Germinal center (tissue), 1 donor: ENCODE results near the gene PGAP3.

ENCODE experiments used
- DNase-seq: peaks from one replicate; pipeline ENCODE4 v3.0.0; 2012; ENCODE audit warnings: mixed read lengths, low spot score

PGAP3 gene

DNA sequence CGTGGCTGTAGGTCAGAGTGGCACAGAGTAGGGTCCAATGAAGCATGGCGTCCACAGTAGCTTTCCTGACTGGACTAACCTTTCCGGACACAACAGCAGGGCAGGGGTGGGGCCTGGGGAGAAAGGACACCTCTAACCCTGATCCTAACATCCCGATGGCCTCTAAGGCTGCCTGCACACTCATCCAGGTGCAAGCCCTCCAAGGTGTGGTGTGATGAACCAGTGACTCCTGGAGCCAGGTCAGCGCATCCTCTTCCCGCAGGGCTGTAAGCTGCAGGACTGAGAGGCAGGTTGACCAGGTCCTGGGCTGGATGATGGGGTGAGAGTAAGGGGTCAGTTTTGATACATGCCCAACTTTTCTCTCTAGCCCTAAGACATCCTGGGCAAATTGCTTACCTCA is 8.9 kb upstream of the PGAP3 start:
- no peak for DNase-seq

DNA sequence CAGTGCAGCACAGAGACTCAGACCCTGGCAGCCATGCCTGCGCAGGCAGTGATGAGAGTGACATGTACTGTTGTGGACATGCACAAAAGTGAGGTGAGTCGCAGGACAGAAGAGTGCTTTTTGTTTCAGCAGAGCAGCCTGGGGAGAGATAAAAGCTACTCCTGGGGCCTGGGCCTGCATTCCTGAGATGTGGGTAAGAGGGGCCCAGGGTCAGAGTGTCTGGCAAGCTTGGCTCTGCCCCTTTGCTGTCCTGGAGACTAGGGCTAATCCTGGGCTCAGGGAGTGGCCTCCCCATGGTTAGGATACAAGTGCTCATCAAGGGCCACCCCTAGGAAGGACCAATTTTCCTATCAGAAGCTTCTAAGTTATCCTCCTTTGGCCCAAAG is 7.2 kb upstream of the PGAP3 start:
- DNase-seq: no peak

DNA sequence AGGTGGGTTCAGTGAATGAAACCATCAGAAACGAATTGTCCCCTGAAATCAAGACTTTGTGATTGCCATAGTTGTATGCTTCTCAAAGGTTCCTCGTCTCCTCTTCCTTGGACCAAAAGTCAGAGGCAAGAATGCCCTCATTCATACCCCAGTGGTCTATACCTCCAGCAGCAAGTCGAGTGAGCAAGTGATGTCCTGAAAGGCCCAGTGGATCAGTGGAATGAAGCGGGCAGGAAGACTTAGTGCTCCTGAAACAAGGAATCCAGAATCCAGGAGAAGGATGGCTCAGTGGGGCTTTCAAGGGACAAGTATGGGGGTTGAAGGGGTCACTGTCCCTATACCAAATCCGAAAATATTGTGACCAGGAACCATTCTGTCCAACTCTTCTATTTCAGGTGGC is 6.7 kb upstream of the PGAP3 start:
- DNase-seq: no peak

DNA sequence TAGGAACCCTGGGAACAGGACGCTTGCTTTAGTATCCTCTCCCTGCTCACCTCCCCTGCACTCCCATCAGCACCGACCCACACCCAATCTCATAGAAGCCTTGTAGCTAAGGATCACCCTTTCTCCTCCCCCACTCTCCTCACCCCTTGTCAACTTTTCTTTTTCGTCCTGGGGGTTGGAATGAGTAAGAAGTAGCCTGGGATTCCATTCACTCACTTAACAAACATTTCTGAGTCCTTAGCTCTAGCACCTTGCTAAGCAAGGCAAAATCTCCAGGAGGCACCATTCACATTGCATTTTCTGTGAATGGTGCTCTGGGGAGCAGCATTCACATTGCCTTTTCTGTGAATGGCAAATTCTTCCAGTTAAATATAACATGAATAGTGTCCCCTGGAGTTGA is 1.1 kb upstream of the PGAP3 start:
- no peak for DNase-seq

DNA sequence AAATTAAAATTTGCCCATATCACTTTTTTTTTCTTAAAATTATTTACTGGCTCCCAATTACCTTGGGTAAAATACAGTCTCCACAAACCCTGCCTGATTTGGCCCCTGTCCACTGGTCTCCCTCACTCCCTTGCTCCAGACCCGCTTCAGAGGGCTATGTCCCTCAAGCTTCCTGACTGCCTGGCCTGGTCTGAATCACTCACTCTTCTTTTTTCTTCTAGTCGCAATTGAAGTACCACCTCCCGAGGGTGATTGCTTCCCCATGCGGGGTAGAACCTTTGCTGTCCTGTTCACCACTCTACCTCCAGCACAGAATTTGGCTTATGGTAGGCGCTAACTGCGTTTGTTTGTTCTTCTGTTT is 598 bp upstream of the PGAP3 start:
- no peak for DNase-seq

DNA sequence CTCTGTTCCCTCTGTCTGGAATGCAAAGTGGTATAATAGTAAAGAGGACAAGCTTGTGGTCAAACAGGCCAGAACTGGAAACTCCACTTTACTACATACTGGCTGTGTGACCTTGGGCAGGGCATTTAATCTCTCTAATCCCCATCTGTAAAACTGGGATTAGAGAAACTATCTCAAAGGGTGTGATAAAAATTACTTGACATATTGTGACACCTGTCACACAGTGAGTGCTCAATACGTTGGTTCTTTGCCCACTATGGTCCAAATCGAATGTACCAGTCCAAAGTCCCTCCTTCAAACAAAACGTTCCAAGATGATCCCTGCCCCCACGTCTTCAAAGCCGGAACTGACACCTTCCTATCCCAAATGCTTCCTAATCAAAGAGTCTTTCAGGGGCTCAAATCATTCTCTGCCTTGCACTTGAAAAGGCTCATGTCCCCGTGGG is 734 bp downstream of the PGAP3 start:
- no peak for DNase-seq

DNA sequence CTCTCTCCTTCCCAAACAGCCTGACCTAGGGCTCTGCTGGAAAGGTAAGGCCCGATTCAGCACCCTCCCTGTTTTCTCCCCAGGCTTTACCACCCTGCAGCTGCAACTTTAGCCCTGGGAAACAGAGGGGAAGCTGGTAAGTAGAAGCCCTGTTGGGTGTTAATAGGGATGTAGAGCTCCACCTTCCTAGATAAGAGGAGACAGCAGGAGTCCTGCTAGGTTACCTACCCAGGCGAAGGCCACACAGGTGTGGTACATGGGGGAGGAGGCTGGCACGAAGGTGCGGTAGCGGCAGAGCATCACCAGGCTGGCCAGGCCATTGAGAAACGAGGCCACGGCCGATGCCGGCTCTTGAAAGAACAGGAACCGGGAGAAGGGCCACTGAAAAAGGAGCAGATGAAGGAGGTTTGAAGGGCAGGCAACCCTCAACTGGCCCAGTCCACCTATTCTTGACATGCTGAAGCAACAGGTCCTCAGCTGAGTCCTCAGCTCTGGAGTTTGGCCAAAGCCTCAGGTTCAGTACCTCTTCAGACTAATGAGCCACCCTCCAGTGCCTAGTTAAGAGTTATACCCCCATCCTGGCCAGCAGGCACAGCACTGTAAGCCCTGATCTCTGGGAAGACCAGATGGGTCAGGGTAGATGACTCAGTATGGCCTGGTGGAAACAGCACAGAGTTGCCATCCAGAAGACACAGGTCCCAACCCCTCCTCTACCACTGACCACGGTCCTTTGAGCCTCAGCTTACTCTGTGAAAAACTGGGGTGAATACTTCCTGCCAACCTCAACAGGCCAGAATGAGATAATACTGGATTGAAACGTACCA is 3.3 kb downstream of the PGAP3 start:
- DNase-seq: no peak

DNA sequence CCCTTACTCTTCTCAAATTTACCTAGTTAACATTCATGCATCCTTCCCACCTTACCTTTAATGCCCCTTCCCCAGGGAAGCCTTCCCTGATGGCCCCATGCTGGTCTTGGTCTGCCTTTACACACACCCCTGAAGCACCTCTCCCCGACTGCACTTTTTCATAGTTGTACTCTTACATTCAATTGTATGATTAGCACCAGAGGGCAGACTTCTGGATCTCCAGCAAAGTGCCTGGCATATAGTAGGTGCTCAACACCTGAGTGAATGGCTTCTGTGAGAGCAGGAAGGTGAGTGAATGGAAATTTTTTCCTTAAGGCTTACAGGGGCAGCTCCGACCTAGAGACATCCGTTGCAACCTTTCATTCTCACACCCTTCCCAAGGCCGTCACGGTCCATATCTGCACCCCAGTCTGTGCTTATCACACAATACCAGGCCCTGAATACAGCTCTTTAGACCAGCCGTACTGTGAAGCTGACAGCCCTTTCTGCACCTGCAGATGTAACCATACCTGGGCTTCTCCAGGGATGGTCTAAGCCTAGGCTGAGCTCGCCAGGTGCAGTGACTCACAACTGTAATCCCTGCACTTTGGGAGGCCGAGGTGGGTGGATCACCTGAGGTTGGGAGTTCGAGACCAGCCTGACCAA is 4.4 kb downstream of the PGAP3 start:
- DNase-seq: no peak

DNA sequence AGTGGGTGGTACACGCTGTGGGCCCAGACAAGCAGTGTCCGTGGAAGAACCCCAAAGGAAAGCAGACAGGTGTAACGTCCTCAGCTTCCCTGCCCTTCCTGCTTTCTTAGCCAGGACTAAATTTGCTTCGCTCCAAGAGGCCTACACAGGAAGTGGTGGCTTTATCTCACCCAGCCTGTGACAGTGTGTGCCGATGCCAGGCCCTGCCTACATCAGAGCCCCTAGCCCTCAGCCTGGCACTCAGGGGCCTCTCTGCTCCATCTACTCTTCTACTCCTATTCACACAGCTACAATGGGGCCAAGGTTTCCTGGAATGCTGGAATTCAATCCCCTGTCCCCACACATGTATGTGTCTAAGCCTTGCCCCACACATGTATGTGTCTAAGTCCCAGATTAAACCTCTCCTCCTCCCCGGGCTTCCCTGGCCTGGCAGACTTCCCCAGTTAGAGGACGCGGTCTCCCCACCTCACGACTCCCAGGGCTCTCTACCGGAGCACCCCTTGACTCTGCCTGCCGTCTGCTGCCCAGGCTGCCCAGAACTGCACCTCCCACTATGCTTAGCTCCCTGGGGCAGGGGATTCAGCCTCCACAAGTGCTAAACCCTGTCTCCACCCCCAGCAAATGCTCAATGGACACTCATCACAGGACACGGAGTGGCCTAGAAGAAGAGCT is 8.2 kb downstream of the PGAP3 start:
- peak; percentile 40 for DNase-seq

DNA sequence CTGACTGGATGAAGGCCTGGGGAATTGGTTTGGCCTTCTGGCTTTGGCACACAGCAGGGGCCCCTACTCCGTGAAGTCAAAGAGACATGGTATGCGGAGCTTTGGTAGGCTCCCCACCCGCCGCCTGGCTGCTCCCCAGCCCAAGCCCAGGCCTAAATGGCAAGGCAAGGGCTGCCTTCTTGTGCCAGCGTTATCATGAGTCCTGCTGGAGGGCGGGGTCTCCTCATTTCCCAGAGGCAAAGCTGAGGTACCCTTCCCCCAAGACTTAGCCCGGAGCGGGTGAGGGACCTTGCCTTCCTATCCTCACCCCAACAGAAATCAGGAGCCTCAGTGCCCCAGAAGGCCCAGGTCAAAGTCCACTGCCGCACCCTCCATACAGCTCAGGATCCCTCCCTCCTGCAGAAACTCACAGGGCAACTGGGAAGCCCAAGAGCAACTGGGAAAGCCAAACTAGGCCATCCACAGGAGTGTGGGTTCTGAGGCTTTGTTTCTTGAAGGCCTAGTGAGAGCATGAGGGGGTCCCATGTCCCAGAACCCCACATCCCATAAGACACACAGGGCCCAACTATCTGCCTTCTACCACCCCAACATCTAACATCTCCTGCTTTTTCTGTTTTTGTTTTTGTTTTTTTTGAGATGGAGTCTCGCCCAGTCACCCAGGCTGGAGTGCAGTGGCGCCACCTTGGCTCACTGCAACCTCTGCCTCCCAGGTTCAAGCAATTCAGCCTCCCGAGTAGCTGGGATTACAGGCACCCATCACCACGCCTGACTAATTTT is 9.3 kb downstream of the PGAP3 start:
- DNase-seq: no peak

DNA sequence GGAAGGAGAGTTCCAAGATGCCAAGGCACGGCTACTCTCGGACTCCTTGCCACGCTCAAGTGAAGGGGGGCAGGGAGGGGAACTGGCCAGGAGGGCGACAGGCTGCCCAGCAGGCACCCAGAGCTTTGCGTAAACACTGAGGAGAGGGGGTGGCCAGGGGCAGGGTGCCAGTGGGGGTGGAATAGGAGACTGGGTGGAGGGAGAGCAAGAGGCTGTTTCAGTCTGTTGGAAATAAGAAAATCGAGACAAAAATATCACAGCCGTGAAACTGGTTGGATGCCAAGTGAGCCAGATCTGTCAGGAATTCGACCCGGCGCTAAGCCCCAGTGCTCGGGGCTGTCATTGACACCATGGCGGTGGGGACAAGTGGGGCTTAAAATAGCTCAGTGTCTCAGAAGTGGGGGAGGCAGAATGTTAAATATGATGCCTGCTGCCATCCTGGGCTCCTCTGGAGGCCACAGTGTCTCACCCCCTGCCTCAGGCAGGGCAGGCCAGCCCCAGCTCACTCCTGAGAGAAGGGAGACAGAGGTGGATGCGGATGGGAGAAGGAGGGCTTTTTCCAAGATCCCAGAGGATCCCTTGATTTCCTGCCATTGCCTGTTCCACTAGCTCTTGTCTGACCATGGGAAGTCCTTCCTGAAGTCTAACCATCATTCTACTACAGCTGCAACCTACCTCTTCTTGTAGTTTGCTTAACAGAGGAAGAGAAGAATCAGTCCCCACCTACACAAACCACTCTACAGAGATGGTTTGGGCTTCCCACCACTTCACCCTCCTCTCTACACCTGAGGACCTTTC is 10.1 kb downstream of the PGAP3 start:
- no peak for DNase-seq

DNA sequence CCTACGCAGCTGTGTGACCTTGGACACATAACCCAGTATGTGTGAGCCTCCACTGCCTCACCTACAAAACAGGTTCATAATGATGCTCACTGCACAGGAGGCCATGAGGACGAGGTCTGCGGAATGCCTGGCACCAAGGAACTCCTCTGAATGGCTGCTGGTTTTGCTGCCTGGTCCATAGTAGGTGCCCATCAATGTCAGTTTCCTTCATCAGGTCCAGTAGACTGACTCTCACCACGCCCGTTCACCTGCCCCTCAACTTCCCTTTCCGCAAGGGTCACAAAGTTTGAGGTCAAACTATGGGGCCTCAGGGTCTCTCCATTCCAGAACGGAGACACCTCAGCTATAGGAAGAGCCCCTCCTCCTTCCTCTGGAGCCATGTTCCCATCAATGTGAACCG is 10.8 kb downstream of the PGAP3 start:
- DNase-seq: no peak

DNA sequence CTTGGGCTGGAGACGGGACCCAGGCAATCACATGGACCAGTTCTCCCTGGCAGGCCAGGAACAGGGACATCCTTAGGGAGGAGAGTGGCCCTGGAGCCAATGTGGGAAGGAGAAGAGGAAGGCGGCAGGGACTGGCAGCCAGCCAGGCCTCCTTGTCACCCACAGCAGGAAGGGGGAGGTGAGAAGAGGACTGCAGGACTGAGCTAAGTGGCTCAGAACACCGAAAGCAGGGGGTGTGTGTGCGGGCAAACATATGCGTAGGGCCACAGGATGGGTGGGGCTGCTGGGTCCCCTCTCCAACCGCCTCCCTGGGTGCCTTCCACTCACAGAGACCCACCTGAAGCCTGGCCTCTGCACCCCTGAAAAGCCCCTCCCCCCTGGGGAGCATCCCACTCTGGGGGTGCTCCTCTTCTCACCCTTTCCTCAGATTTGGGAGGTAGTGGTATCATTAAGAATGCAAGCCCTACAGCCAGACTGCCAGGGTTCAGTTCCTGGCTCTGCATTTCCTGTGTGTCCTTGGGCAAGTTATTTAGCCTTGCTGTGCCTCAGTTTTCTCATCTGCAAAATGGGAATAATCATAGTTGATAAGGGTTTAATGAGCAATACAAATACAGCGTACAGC is 11.5 kb downstream of the PGAP3 start:
- no peak for DNase-seq

DNA sequence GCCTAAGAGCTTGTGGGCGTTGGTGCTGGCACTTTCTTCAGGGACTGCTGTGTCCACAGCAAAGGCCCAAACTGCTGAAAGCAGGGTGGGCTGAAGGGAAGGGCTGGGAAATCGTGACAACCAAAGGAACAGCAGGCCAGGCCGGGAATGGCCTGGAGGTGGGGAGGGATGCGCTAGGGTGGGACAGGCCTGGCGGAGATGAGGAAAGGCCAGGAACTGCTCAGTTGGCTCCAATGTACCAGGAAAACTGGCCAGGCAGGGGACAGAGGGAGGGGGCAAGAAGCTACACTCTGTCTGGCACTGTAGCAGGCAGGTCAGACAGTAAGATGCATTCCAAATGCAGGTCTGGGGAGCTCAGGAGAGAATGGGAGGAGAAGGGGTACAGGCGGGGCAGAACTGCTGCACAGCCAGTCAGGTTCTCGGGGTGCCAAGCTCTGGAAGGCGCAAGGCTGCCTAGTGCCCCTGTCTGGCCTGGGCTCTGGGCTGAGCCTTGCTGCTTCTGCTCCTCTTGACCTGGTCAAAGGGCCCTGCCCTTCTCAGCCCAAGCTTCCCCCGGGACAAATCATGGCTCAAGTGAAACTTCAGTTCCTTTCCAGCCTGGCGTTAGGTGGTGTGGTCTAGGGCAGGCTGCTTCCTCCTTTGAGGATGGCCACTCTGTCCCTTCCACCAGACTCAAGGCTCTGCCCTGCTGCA is 12.3 kb downstream of the PGAP3 start:
- DNase-seq: no peak

DNA sequence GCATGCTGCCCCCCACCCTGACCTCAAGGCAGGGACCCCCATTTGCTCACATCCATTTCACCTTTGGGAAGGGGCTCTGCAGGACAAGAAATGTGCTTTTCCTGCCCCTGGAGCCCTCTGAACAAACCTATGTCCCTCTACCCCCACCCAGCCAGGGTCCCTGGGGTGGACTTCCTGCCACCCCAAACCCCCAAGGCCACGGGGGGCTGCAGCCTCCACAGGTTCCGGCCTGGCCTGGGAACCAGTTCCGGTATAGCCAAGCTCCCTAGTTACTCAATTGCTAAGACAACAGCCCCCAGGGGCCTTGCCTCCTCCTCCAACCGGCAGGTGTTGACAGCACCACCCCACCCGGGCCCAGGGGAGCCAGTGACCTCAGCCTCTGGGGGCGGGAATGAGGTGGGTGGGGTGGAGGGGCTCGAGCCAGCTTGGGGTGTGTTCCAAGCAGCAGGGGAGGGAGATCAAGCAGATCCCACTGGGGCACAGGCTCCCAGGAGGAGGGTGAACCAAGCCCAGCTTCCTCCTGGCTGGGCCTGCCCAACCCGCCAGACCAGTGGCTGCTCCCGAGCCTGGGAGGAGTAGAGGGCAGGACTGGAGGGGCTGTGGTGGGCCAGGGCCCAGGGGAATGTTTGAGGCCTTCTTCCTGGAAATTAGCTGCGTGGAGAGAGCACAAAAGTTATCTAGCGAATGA is 13.0 kb downstream of the PGAP3 start:
- peak; percentile 42 for DNase-seq

DNA sequence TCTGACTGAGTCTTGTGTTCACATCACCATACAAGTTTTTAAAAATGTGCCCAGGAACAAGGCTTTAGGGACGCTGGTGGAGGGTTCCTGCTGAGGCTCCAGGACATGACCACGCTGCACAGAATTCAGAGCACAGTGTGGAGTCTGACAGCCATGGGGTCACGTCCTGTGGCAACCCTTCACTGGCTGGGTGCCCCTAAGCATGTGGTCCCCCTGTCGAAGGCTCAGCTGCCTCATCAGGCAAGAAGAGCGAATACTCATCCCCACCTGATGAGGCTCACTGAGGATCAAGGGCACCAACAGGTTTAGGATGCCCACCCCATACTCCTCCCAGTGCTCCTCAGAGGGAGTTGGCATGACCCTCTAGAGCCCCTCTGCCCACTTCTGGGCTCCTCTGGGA is 13.7 kb downstream of the PGAP3 start:
- DNase-seq: no peak

DNA sequence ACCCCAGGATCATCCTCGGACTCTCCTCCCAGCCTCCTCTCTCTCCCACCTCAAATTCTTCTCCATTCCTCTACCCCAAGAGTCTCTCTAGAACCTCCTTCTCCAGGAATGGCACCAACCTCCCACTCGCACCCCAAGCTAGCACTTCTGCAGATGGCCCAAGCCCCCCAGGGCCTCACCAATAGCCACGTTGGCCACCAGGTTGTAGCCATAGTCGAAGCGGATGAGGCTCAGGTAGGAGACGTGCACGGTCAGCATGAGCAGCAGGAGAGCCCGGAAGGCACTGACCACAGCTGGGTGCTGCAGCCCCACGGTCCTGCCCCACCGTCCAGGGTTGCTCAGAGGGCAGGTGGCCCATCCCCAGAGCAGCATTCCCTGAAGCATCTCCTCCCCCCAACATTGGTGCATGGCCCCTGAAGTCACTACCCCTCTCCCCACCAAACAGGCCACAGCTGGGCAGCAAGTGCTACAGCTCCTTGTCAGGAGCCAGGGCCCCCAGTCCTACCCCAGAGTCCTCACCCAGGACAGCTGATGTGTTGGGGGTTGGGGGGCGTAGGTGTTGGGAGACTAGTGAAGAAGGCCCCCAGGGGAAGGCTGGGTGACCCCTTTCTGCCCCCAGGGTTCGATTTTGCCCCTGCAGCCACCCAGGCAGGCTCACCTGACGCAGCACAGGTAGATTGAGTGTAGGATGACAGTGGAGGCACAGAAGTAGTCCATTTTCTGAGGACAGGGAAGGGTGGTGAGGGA is 14.3 kb downstream of the PGAP3 start:
- DNase-seq: no peak

DNA sequence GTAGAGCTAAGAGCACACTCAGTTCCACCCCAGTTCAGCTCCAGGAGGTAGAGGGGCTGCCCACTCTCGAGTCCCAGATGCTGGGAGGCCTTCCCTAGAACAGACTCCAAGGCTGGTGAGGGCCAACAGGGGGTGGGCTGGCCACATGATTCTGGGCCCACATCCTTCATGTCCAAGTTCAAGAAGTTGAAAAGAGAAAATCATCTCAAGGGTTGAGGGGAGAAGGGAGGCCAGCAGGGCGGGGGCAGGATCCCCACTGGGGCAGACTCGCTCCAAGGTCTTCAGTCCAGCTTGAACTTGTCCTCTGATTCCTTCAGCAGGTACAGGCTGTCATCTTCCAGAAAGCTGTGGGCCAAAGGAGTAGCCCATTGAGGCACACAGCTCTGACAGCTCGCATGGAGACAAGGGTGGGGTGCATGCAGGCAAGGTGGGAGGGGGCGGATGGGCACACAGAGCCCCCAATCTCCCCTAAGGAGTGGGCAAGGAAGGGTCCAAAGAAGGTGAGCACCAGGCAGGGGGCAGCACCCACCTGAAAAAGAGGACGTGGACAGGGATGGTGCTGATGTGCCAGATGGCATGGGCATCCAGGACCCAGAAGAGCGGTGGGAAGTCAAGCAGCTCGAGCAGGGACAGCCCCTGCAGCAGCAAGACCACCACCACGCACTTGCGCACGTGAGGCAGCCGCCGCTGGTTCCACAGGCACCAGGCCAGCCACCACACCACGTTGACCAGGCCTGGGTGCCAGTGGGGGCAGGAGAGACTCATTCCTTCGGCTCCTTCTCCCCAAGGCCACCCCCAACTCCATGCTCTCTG is 15.1 kb downstream of the PGAP3 start:
- DNase-seq: no peak
